Measurements from ENCODE around the gene FADS3.
A peak's percentile ranks its signal among the peaks of the same experiment; 100 is the strongest.

Gene FADS3

DNA sequence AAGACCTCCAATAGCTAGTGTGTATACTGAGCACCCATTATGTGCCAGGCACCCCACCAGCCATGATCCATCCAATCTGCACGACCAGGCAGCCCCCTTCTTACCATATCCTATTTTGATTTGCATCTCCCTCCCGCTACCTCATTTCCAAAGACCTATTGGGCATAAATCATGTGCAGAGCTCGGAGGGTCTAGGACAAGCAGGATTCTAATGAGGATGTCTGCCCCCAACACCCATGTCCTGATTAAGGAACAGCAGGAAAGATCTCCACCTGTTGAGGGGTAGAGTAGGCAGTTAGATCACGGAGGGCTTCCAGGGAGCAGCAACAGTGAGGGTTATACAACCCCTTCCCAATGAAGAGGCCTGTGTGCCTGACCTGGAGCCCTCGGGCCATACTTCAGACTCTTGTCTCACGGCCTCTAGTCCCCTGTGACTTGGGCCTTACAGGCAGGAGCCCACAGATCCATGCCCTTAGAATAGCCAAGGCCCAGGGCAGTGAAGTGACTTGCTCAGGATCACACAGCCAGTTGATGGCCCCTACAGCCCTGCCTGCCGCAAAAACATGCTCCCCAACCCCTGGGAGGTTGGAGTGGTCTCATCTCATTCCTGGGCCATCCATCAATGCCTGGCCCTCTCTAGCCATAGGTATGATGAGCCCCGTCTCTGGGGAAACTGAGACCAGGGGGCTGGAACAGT, 22.5 kb upstream of the FADS3 start:
- no peak for DNase-seq

DNA sequence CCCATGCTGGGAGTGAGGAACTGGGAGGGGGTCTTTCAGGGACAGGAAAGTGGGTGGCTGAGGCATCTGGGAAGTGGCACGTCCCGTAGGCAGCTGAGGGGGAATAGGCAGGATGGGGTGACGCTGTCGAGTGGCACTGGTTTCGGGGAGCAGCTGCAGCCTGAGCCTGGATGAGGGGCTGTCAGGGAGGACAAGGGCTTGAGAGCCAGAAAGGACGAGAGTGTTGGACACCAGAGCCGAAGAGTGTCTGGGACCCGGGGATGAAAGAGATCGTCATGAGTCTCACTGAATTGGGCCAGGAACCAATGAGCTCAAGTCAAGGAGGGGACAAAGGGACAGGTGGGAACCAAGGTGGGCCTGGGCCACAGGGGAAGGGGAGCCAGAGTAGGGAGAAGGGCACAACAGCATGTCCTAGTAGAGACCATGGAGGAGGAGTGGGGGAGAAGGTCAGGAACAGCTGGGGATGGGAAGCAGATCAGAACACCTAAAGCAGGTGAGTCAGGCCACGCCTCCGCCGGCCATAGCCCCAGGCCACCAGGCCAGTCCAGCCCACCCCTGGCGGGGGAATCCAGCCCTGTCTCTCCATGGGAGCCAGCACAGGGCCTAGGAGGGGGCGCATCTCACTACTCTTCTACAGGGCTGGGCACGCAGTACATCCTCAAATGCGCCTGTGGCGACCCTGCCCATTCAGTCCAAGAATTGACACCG, 21.8 kb upstream of the FADS3 start:
- no peak for DNase-seq

GRCh38 chr11:61912530-61912898, 21.2 kb upstream of the FADS3 start:
- no peak for DNase-seq

GRCh38 chr11:61911701-61912529, 20.6 kb upstream of the FADS3 start:
- no peak for DNase-seq

DNA sequence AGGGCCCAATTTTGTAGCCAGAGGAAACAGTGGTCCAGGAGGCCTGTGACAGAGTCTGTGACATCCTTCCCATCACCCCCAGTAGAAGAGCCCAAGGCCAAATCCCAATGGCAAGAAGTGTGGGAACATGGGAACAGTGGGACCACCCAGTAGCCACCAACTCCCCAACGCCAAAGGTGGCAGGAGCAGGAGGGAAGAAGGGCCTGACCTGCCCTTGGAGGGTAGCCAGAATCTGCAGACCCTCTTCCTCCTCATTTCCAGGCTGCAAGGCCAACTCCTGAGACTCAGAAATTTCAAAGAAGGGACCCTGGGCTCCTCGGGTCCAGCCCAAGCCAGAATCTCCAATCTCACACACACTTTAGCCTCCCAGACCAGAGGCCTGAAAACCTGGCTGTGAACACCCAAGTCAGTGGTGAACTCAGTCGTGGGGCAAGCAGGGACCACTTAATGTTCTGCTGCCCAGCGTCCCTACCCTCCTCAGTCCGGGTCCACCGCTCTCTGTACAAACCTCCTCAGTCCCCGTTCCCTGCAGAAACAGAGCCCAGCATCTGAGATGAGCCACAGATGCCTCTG, 19.9 kb upstream of the FADS3 start:
- DNase-seq: no peak

GRCh38 chr11:61910187-61911127, 19.1 kb upstream of the FADS3 start:
- no peak for DNase-seq

- DNase-seq: no peak
Measured at GRCh38 chr11:61908730-61909316, 17.5 kb upstream of the FADS3 start.

DNA sequence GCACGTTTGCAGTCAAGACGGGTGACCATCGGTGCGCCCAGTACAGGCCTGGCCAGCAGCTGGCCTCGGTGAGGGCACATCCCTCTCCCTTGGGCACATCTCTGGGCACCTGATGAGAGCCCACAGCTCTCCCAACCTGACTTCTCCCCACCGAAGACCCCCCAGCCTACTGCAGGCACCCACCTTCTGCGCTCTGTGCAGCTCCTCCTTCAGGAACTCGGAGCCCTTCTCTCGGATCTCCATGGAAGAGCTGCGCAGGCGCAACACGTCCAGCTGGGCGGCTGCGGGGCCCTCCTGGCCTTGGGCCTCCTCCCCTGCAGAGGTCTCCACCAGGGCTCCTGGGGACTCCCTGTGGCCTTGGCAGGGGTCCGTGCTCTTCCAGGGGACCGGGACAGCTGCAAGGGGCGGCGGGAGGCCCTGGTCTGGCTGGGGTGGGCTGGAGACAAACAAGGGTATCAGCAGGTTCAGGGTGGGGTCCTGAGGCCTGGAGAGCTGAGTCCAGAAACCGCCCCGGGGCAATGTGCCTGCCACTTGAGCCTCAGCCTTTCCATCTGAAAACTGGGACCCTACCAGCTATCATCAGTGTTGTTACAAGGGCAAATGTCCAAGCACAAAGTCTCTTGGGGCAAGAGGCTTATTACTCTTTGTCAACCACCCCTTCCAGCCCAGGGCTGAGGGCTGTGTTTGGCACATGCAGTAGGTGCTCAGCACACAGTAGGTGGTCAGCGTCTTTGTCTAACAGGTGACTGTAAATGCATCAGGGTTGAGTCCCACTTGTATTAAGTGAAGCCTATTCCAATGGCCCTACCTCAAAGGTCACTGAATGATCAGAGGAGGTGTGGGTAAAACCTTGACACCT, 16.8 kb upstream of the FADS3 start:
- no peak for DNase-seq

DNA sequence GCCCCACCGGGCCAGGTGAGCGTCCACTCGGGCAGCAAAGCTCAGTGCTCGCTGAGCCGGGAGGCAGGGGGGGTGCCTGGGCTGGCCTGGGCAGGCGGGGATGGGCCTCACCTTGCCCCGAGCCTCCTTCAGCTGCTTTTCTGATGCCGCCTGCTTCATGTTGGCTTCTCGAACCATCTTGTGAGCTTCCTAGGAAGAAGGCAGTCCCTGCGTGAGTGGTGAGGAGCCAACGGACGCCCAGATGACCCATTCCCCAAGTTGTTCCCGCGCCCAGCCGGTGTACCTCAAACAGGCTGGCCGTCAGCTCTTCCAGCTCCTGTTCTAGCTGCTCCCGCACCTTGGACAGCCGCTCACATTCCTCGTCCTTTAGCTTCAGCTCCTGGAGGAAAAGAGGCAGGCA, 15.9 kb upstream of the FADS3 start:
- DNase-seq: no peak

DNA sequence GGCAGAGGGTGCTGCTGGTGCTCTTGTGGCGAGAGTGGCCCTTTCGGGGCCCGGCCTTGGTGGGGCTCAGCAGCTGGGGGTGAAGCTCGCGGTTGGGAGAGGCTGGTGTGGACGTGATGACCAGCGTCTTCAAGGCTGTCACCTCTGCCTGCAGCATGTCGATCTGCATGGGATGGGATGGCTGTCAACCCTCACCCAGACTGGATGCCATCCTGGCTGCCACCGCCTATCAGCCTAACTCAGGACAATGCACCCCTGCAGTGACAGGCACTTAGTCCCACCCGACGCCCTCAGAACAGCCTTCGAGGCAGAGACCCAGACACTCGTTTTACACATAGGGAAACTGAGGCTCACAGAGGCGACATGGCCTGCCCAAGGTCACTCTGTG, 15.2 kb upstream of the FADS3 start:
- no peak for DNase-seq

DNA sequence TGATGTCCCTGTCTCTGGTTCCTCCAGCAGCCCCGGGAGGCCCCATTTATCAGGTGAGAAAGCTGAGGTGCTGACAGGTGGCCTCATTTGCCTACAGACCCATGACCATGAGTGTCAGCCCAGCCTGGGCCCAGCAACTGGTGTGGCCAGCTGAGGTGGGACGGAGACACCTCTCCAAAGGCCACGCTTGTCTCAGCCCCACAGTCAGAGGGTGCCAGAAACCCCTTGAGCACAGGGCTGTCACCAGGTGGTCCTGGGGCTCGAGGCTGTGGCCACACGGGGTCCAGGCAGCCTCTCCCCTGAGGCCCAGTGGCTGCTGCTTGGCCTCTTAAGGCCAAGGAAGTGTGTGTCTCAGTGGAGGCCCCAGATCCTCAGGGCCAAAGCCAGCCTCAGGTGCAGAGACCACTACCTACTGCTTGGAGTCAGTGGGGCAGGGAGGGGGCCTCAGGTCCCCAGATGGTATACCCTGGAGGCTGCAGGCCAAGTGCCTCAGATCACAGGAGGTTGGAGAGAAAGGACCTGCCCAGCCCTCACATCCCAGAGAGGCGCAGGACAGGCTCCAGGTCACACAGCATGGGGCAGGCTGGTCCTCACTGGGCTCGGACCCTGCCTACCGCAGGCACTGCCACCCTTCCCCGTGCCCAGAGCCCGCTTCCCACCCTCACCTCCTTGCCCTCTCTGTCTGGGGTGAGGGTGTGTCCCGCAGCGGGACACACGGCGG, 14.6 kb upstream of the FADS3 start:
- DNase-seq: no peak

GRCh38 chr11:61905067-61905696, 13.8 kb upstream of the FADS3 start:
- no peak for DNase-seq

- DNase-seq: no peak
Measured at GRCh38 chr11:61904539-61905048, 13.2 kb upstream of the FADS3 start.

DNA sequence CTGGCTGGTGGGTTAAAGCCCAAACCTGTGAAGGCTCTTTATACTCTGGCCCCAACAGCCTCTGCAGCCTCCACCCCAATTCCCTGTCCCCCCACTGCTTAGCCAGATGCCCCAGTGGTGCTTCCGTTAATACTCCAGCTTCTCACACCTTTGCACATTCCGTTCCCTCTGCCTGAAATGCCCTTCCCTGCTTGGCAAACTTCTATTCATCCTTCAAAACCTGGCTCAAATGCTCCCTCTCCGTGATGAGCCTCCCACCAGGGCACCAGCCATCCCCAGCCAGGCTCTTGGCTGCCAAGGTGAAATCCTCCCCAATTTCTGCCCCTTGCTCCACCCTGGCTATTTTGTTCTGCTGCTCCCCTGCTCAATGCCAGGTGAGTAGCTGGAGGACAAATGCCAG, 12.5 kb upstream of the FADS3 start:
- DNase-seq: no peak

- no peak for DNase-seq
Measured at GRCh38 chr11:61902313-61902712, 11.0 kb upstream of the FADS3 start.

DNA sequence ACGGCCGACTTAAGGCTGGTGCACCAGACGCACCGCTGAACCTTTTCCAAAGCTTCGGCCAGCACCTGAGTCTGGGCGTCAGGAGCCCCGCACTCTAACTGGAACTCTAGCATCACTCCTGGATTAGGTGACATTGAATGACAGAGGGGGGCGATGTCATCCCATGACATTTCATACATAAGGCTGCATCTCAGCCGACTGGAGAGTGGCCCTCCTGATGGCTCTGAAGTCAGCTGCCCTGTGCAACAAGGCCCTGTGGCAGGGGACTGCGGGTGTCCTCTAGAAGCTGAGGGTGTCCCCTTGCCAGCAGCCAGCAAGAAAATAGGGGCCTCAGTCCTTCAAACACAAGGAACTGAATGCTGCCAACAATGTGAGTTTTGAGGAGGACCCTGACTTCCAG, 10.1 kb upstream of the FADS3 start:
- no peak for DNase-seq

GRCh38 chr11:61900251-61900650, 8.9 kb upstream of the FADS3 start:
- no peak for DNase-seq

DNA sequence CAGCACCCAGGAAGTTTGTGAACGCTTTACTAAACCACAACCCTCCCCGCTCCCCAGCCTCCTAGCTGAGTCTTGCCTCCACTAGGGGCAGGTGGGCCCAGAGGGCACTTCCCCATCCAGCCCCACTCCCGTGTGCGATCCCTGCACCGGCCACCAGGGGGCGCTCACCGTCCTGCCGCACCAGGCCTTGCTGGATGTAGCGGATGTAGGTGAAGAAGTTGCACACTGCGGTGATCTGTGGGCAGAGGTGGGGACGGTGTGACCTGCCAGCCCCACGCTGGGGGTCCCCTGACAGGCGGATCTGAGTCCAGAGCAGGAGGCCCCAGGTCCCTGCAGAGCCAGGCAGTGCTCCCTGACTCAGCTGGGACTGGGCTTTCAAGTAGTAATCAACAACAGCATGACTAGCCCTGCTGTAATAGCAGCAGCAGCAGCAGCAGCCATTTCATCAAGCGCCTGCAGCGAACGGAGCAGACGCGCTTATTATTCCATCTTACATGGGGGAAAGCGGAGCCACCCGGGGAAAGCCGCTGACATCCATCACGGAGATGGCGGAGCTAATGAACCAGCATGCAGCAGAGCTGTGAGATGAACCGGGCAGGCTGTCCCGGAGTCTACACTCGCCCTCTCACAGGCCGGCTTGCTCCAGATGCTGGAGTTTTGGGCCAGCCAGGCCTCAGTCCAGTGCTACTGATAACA, 7.9 kb upstream of the FADS3 start:
- peak; percentile 67 for DNase-seq

DNA sequence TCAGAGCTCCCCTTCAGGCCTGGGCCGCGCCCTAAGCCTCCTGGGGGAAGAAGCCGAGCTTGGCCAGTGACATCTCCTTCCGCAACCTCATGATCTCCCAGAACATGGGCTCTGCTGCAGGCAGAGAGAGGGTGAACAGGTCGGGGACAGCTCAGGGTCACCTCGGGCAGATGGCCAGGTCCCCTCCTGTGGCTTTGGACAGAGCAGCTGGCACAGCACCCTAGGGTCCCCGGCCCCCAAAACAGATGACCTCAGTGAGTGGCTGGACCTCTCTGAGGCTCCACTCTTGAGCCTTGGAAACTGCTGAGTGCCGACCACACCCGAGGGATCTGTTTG, 6.9 kb upstream of the FADS3 start:
- DNase-seq: no peak
